VCaP (cell line): ENCODE data around the gene EZR.

Source experiments
- H3K27ac ChIP-seq: fragments of 450-650 bp; 2 replicates; pipeline ENCODE4 v1.5.1; 2017
- TF ChIP-seq, protein P1 (sequence below): fragments of 450-650 bp; conservative IDR thresholded peaks from 2 replicates; pipeline ENCODE4 v1.5.1; 2017; ENCODE audit warnings: mild to moderate bottlenecking, moderate library complexity

EZR gene

DNA sequence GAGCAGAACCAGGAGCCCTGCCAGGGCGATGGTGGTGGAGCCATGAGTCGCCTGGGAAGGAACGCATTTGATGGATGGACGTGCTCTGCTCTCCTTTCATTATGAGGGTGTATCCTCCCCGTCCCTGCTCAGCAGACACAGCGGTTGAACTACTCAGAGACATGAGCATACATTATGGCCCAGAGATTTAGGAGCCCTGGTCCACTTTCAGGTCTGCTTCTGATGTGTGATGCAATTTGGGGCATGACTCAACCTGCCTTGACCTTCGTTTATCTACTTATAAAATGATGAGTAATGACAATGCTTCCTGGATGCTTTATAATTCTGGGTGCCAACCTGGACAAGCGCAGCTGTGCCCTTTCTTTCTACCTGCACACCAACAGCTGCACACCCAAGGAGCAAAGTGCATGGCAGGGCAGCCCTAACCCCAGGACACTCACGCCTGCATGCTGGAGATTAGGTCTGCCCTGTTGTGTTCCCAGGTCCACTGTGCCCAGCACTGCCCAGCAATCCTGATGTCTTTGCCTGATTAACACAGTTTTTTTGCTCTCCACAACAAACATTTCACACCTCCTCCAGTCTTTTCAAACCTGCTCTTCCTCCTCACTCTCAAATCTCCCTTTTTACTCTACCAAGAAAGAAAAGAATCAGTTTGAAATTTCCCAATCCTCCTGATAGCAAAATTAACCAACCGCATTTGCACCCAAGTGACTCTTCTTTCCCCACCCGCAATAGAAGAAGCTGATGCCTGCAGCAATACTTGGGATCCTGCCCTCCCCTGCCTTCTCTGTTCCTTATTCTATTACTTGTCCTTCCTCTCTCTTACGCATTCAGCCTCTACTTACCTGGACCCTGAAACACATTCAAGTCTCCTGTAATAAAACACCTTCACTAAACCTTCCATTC is 81.2 kb downstream of the EZR start:
- H3K27ac ChIP-seq = no peak overlapping the region
- TF ChIP-seq, protein P1, sequence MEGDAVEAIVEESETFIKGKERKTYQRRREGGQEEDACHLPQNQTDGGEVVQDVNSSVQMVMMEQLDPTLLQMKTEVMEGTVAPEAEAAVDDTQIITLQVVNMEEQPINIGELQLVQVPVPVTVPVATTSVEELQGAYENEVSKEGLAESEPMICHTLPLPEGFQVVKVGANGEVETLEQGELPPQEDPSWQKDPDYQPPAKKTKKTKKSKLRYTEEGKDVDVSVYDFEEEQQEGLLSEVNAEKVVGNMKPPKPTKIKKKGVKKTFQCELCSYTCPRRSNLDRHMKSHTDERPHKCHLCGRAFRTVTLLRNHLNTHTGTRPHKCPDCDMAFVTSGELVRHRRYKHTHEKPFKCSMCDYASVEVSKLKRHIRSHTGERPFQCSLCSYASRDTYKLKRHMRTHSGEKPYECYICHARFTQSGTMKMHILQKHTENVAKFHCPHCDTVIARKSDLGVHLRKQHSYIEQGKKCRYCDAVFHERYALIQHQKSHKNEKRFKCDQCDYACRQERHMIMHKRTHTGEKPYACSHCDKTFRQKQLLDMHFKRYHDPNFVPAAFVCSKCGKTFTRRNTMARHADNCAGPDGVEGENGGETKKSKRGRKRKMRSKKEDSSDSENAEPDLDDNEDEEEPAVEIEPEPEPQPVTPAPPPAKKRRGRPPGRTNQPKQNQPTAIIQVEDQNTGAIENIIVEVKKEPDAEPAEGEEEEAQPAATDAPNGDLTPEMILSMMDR = no peak

DNA sequence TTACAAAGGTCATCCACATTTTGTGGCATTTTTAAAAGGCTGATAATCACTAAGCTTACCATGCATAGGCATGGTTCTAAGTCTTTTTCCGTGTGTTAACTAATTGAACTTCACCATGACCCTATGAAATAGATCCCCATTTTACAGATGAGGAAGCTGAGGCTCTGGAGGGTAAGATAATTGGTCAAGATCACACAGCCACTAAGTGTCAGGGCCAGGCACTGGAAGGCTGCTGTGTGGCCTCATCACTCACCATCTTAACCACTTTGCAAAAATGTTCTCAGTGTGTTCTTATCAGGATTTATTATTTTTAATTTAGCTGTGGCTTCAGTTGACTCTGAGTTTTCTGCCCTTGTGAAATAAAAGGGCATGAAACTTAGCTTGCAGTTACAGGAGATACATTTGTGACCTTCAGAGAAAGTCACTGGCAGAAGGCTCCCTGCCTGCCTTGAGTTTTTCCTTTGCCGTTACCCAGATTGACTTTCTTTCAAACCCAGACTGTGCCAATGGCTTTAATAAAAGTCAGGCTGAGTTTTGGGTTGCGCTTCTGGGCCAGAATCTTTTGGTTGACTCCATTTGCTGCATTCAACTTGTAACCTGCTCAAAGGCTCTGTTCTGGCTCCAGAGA is 82.0 kb downstream of the EZR start:
- no peak overlapping the region for H3K27ac ChIP-seq
- TF ChIP-seq, protein P1 = no peak

DNA sequence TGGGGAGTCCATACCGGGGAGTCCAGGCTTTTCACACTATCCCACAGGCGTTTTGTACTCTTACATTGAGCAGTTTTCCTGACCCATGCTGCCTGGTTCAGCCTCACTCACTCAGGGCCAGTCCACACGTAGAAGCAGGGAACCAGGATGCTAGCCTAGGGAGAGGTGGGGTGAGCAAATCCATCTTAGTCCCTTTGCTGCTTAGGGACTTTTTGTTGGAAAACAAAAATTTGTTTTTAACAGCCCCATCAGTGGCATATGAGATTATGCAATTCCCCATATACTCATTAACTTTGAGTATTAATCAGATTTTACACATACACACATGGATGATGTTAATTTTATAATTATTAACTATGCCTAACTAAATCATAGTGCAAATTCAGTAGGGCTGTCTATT is 84.2 kb downstream of the EZR start:
- H3K27ac ChIP-seq = no peak overlapping the region
- TF ChIP-seq, protein P1 = no peak

DNA sequence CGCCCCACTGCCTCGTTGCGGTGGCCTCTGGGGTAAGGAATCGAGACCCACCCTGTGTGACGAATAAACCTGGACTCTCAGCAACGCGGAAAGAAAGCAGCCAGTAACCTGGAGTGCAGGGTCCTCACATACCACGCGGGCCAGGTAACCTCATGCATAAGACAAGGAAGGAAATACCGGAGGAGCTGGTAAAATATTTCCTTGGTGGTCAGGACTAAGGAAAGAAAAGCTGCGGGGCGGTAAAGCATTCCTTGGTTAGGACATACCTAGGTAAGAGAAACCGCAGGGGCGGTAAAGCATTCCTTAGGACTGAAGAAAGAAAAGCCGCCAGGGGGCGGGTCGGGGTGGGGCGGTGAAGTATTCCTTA is 88.6 kb downstream of the EZR start:
- H3K27ac ChIP-seq = no peak overlapping the region
- TF ChIP-seq, protein P1 = no peak

DNA sequence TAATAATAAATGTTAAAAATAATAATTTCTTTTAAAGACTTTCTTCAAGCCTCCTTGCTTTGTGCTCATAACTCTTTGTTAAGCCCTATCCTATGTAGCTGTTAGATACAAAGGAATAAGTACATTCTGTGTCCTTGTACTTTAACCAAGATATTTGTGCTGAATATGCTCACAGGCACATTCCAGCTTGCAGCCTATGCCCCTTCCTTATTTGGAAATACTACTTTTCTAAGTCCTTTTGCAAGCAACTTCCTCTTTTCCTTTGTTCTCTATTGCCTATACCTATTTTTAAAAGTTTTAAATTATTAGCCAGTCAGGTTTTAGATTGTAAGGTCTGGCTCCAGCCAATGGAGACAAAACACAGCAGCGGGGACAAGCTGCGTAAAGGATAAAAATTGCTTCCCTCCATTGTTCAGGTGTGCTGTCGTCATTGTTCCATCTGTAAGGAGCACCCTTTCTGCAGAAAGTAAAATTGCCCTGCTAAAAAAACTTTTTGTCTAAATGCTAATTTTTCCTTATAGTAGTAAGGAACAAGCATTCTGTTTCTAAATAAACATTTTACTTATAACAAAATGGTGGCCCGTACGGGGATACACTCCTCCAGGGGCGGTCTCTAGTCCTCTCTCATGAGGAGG is 89.1 kb downstream of the EZR start:
- TF ChIP-seq, protein P1 = no peak
- H3K27ac ChIP-seq = no peak overlapping the region

DNA sequence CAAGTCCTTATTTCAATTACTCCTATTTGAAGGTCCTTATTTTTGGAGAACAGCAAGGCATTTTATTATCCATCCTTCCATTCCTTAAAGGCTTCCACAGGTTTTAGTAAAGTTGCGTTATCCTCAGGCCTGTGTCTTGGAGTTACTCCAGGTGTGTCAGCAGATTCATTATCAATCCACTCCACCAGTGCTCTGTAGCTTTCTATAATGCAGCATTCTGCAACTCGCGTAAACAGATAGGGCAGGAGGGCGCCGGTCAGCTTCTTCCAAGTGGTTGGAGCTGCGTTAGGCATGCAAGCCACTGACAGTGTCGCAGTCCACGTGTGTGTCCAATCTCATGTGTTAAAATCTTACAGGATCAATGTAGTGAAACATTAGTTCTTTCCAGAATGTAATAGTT is 93.5 kb downstream of the EZR start:
- H3K27ac ChIP-seq = no peak overlapping the region
- TF ChIP-seq, protein P1 = no peak

DNA sequence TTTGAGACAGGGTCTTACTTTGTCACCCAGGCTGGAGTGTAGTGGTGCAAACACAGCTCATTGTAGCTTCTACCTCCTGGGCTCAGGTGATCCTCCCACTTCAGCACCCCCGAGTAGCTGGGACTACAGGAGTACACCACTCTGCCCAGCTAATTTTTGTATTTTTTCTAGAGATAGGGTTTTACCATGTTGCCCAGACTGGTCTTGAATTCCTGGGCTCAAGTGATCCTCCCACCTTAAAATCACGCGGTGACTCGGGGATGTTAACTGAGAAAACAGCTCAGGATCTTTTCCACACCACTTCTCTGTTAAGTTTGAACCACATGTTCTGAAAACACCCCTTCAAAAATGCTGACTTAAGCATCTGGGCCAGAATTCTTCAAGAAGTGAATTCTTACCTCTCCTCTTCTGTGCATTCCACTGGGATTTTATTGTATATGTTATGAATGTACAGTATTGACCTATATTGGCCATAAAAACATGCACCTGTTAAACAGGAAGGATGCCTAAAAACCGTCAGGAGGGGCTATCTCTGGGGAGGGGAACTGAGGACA is 96.9 kb downstream of the EZR start:
- TF ChIP-seq, protein P1 = no peak
- no peak overlapping the region for H3K27ac ChIP-seq
